ENCODE results near the gene BBS9.

DNA sequence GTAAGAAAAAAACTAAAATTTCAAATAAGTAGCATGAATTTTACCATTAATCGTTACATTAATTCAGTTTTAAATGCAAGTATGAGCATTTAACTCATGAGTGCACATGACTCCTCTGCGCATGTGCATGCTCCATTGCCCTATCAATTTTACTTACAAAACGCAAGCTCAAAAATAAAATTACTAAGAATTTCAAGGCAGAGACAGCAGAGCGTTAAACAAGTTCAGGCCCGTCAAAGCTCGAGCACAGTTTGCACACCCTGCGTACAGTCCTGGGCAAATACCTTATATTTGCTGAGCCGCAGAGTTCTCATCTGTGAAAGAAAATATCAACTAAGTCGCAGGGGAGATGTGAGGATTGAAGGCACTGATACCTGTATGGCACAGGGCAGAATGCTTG is 373.6 kb downstream of the BBS9 start:
- no peak for TF ChIP-seq CTCF (IDR thresholded peaks at IDR 0.05)
- no peak for TF ChIP-seq EZH2 (IDR thresholded peaks at IDR 0.05; ENCODE audit: borderline replicate concordance, insufficient read depth, low read depth, low read length, poor library complexity, severe bottlenecking)

Measured in B cell (primary cell).